SK-N-SH (cell line): ENCODE data around the gene TMEM132E.

Source experiments
- EP300 ChIP-seq, 2 experiments: IDR thresholded peaks; 2 replicates each; pipeline versions ENCODE4 v1.4.0 to v1.6.1; 2012; ENCODE audit warnings: borderline replicate concordance in 1 of 2, low read depth in 1 of 2, low read length in 1 of 2
- EZH2phosphoT487 ChIP-seq: fragments of 200-600 bp; sonication (generic); IDR thresholded peaks from 2 replicates; pipeline ENCODE4 v1.6.1; 2017; ENCODE audit warnings: low read depth, mixed run types, mild to moderate bottlenecking, antibody characterized with exemption, moderate library complexity, borderline replicate concordance
- GABPA ChIP-seq: IDR thresholded peaks from 2 replicates; pipeline ENCODE4 v1.4.0; 2012; ENCODE audit warnings: low read depth, mild to moderate bottlenecking
- POLR2AphosphoS5 ChIP-seq: IDR thresholded peaks from 2 replicates; pipeline ENCODE4 v1.6.1; 2012; ENCODE audit warnings: low read depth, low read length
- TAF1 ChIP-seq: IDR thresholded peaks from 2 replicates; pipeline ENCODE4 v1.6.1; 2012; ENCODE audit warnings: low read depth, mild to moderate bottlenecking, low read length, moderate library complexity, borderline replicate concordance
- TEAD4 ChIP-seq: IDR thresholded peaks from 2 replicates; pipeline ENCODE4 v1.4.0; 2012; ENCODE audit warnings: mild to moderate bottlenecking, borderline replicate concordance; ENCODE audit not compliant: insufficient read depth
- YY1 ChIP-seq: IDR thresholded peaks from 2 replicates; pipeline ENCODE4 v1.4.0; 2012; ENCODE audit warnings: low read depth, mild to moderate bottlenecking
- TF ChIP-seq, protein P1 (sequence below): fragments of 200-600 bp; sonication (generic); IDR thresholded peaks from 2 replicates; pipeline ENCODE4 v1.6.1; 2017; ENCODE audit warnings: antibody characterized with exemption, mild to moderate bottlenecking, moderate library complexity
- TF ChIP-seq, protein P2 (sequence below): IDR thresholded peaks from 2 replicates; pipeline ENCODE4 v1.4.0; 2012; ENCODE audit warnings: low read depth, borderline replicate concordance

DNA sequence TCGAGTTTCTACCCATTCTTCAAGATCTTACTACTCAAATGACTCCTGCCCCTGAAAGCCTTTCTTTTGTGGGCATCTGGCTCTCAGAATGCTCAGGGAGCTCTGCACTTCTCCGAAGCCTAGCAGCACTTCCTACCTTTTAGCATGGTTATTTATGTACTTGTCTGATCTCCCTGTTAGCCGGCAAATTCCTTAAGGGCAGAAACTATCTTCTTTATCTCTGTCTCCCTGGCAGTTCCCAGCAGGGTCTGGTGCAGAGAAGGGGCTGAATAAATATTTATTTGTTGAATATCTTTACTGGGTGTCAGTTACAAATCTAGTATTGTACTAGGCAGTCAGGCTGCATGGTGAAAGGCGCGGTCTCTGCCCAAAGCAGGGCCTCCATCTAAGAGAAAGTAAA lies 30.7 kb downstream of the TMEM132E start:
- TF ChIP-seq, protein P1, sequence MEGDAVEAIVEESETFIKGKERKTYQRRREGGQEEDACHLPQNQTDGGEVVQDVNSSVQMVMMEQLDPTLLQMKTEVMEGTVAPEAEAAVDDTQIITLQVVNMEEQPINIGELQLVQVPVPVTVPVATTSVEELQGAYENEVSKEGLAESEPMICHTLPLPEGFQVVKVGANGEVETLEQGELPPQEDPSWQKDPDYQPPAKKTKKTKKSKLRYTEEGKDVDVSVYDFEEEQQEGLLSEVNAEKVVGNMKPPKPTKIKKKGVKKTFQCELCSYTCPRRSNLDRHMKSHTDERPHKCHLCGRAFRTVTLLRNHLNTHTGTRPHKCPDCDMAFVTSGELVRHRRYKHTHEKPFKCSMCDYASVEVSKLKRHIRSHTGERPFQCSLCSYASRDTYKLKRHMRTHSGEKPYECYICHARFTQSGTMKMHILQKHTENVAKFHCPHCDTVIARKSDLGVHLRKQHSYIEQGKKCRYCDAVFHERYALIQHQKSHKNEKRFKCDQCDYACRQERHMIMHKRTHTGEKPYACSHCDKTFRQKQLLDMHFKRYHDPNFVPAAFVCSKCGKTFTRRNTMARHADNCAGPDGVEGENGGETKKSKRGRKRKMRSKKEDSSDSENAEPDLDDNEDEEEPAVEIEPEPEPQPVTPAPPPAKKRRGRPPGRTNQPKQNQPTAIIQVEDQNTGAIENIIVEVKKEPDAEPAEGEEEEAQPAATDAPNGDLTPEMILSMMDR, result no peak
- TF ChIP-seq POLR2AphosphoS5, result no peak
- TF ChIP-seq, protein P2, sequence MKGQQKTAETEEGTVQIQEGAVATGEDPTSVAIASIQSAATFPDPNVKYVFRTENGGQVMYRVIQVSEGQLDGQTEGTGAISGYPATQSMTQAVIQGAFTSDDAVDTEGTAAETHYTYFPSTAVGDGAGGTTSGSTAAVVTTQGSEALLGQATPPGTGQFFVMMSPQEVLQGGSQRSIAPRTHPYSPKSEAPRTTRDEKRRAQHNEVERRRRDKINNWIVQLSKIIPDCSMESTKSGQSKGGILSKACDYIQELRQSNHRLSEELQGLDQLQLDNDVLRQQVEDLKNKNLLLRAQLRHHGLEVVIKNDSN, result no peak
- TF ChIP-seq EZH2phosphoT487, result no peak
- TF ChIP-seq EP300 (IDR thresholded peaks at IDR 0.05; ENCODE audit: borderline replicate concordance in 1 of 2, low read depth in 1 of 2, low read length in 1 of 2), result no peak
- no peak for TF ChIP-seq GABPA
- TF ChIP-seq YY1, result no peak
- TF ChIP-seq TAF1, result no peak
- no peak for TF ChIP-seq TEAD4
